GM21619 (cell line): ENCODE data around the gene CBFA2T2.

Experiments used
- ATAC-seq: cut with Tn5 transposase; IDR thresholded peaks from one replicate; pipeline ENCODE4 v1.9.1; 2021; ENCODE audit not compliant: unreplicated experiment

CBFA2T2 gene

DNA sequence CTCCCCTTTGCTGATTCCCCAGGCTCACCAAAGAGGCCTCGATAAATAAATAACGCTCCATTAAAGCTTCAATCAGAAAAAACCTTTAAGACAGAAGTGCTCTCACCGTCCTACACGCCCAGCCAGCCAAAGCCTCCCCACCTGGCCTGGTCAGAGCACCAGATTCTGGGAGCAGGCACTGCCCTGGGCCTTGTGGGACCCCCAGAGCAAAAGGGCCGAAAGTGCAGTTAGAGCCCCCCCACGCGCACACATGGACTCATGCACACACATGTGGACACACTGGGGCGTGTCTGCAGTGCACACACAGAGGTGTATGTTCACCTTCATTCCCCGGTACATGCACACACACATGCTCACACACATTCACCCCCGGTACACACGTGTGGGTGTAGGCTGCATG lies 186.2 kb downstream of the CBFA2T2 start:
- ATAC-seq: no peak

DNA sequence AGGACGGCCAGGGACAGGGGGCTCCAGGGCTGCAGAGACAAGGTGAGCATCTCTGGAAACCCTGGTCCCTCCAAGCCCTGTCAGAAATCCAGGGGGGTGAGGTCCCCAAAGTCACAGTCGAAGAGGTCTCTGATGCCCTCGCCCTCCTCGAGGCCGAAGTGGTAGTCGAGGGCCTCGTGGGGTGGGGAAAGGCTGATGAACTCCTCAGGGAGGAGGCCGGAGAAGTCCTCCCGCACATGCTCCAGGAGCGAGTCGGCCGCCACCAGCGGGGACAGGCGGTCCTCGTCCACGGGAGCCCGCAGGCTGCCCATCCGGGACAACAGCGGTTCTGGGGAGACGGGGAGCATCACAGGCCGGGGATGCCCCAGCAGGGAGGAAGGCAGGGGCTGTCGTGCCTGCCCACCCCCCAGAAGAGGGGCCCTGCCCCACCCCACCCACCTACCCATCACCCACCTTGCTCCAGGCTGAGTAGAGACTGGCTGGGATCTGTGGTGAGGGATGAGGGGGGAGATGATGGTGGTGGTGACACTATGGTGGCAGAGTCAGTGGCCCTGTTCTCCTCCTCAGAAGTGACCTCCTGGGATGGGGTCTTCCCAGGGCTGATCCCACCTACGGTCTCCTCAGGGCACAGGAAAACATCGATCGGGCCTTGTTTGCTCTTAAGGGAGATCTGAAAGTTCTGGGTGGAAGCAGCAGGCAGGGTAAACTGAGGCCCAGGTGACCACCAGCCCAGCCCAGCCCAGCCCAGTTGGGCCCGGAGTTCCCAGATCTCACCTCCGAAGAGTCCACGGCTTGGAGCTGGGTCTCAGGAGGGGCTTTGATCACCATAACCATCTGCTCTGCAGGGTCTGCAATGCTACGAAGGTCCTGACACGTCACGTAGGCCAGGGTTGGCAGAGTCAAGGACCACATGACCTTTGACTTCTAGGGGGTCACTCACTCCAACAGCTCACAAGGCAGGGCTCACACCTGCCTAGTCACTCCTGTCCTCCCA lies 187.1 kb downstream of the CBFA2T2 start:
- no peak for ATAC-seq

DNA sequence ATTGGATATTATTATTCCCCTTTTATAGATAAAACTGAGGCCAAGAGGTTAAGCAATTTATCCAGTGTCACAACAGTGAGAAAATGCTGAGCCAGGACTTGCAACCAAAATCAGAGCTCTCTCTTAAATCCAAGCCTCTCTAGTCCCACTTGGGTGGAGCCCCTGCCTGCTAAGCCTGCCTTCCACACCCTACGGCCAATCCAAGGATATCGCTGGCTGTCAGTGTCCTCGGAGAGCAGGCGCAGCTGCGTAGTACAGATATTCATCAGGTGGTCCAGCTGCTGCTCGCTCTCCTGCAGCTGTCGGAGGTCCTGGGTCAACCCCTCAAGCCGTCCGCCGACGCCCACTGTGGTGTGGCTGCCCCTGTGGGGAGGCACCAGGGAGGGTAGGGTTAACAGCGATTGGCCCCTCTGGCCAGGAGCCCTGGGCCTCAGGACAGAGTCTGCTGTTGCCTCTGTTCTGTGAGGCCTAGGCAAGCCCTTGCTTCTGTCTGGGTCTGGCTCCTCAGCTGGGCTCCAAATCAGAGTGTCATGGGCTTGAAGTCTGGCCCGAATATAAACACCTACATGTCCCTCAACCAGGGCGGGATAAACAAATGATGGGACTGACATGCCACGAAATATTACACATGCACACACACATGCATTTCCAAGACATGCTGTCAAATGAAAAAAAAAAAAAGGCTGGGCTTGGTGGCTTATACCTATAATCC lies 188.3 kb downstream of the CBFA2T2 start:
- no peak for ATAC-seq

GRCh38 chr20:33679758-33680485 lies 190.0 kb downstream of the CBFA2T2 start:
- peak; percentile 63 for ATAC-seq

GRCh38 chr20:33680686-33681085 lies 190.8 kb downstream of the CBFA2T2 start:
- no peak for ATAC-seq

GRCh38 chr20:33681288-33681687 lies 191.4 kb downstream of the CBFA2T2 start:
- ATAC-seq: no peak

GRCh38 chr20:33681728-33682353 lies 191.9 kb downstream of the CBFA2T2 start:
- ATAC-seq: no peak

- ATAC-seq: no peak
These were observed 194.8 kb downstream of the CBFA2T2 start for GRCh38 chr20:33684533-33685327.

DNA sequence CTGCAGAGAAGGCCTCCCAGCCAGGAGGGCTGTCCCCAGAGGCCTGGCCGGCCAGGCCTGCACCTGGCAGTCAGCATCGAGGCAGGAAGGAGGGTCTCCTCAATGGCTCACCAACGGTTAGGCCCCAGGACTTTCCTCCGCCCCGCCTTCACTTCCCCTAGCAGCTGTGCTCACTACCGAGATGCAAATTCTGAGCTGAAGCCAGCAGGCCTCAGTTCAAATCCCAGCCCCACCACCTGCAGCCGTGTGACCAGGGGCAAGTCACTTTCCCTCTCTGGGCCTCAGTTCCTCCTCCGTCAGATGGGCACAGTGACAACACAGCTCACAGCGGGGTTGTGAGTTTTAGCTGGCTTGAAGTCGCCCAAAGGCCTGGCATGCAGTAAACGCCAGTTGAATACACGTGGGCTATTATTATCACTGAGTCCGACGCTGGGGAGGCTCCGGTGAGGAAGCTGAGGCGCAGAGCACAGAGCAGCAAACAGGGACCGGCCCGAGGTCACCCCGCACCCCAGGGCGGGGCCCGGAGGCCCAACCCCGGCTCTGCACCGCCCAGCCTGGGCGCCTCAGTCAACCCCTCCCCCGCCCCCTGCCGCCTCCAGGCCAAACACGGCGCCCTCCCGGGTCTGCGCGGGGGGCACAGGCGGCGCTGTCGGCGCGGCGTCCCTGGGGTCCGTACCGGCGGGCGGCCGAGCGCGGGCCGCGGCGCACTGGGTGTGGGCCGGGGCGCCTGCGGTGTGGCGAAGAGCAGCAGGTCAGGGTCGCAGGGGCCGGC lies 195.6 kb downstream of the CBFA2T2 start:
- ATAC-seq: peak; percentile 38

GRCh38 chr20:33686100-33686983 lies 196.4 kb downstream of the CBFA2T2 start, which contains the start of gene E2F1:
Gene E2F1, minus strand, starts transcription at chr20:33686385. Its CDS starts 121 bp downstream, at chr20:33686264.
- ATAC-seq: peak; percentile 68

GRCh38 chr20:33686984-33687366 lies 197.1 kb downstream of the CBFA2T2 start:
- no peak for ATAC-seq

GRCh38 chr20:33687370-33687915 lies 197.5 kb downstream of the CBFA2T2 start:
- ATAC-seq: no peak

GRCh38 chr20:33687993-33688937 lies 198.4 kb downstream of the CBFA2T2 start:
- ATAC-seq: no peak

- ATAC-seq: no peak
These were observed 199.1 kb downstream of the CBFA2T2 start for GRCh38 chr20:33688938-33689424.

DNA sequence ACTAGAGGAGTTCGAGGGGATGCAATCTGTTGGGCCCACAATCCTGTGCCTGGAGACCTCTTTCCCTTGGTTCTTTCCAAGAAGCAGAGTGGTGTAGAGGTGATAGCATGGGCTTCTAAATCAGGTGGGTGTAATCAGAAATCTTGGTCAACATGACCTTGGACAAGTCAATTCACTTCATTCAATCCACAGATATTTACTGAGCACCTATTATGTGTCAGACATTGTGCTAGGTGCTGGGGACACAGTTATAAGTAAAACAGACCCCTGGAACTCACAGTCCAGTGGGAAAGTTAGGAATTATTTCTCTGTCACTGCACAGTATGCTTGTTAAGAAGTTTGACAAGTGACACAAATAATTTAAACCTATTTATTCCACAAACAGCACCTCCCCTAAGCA lies 199.6 kb downstream of the CBFA2T2 start:
- ATAC-seq: no peak

GRCh38 chr20:33689973-33690372 lies 200.1 kb downstream of the CBFA2T2 start:
- ATAC-seq: no peak

DNA sequence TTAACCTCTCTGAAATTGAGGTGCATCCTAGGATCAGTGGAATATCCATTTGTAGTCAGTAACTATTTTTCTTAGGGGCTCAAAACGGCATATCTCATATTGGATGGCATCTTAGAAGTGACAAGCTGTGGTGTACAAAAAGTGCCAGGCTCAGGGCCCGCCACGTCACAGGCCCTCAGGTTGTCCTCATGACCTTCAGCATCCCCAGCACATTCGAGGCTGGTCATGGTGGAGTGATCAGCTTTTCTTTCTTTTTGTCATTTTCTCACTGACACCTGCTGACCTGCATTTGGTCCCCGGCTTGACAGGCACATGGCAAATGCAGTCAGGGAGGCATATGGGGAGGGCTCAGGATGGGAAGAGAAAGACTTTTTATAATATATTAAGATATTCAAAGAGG lies 203.4 kb downstream of the CBFA2T2 start:
- no peak for ATAC-seq
